HG03045 (cell line): ENCODE data around the gene MTHFD1L.

ENCODE experiments used
- ATAC-seq: cut with Tn5 transposase; IDR thresholded peaks from one replicate; pipeline ENCODE4 v1.9.1; 2021; ENCODE audit warnings: mild to moderate bottlenecking, moderate library complexity; ENCODE audit not compliant: unreplicated experiment

MTHFD1L gene

DNA sequence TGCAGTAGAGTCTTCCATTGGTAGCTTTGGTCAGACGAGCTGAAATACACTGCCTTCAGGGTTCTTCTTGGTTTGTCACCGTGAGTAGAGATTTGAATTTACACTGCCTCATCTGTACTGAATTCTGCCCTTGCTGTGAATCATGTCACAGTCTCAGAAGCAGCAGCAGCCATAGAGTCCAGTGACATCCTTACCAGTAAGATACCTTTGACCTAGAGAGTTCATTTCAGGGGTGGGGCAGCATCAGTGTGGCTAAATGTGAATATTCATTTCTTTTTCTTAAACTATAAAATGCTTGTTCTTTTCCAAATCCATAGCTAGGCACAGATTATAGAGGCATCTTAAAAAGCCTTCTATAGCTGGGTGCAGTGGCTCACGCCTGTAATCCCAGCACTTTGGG lies 223.5 kb downstream of the MTHFD1L start:
- ATAC-seq = no peak

DNA sequence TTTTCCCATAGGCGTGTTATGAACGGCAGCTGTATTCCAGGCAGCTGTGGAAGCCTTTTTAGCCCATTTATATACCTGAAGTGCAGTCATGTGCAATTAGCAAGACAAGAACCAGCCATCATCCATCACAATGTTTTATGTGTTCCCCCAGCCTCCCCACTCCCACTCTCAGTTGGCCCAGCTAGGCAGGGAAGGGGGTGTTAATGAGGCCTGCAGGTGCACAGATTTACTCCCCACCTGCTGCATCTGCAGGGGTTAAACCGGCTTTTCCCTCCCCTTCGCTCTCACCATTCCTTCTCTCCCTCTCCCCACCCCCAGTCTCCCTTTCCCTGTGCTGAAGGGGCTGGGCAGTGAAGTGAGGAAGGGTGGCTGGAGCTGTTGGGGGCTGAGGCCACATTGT lies 224.5 kb downstream of the MTHFD1L start:
- no peak for ATAC-seq

DNA sequence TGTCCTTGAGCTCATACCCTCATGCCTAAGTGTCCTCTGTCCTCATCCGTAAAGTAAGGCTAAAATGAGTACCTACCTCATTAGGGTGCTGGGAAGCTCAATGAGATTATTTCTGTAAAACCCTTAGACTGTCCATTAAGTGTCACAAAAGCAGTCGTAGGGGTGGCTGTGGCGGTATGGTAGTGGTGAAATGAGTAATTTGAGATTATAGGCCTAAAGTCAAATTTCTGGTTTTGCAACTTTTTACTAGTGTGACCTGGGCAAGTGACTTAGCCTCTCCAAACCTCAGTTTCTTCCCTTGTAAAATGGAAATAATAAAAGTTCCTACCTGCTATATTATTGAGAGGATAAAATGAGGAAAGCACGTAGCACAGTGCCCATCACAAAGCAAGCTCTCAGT lies 226.1 kb downstream of the MTHFD1L start:
- no peak for ATAC-seq

DNA sequence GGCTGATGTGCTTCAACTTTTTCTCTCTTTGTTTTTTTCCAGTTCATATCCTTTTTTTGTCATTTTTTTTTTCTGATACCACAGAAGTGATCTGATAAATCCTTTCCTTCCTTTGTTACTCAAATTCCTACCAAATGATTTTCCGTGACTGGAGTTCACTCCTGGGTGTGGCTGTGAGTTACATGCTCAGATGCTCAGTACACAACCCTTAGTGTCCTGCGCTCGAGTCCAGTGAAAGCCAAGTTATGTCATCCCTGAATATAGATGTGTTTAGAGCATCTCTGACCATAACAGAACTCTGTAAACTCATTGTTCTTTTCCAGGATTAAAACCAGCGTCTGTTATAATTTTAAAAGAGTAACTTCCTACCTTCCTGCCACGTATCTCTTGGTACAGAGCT lies 227.1 kb downstream of the MTHFD1L start:
- no peak for ATAC-seq

DNA sequence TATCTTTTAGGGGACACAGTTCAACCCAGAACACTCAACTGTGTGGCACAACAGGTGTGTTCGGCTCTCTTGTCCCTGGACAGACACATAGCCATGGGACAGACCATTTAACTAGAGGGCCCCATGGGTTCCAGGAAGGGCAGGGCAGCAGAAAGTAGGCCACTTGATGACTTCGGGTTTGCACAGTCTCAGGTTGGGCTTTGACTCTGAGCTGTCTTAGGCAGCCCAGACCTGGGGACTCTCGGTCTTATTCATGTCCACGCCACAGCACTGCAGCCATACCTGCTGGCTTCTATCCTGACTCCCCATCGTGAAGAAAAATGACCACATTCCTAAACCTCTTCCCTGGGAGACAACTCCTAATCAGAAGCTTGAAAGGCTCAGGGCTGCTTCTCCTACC lies 228.2 kb downstream of the MTHFD1L start:
- no peak for ATAC-seq

DNA sequence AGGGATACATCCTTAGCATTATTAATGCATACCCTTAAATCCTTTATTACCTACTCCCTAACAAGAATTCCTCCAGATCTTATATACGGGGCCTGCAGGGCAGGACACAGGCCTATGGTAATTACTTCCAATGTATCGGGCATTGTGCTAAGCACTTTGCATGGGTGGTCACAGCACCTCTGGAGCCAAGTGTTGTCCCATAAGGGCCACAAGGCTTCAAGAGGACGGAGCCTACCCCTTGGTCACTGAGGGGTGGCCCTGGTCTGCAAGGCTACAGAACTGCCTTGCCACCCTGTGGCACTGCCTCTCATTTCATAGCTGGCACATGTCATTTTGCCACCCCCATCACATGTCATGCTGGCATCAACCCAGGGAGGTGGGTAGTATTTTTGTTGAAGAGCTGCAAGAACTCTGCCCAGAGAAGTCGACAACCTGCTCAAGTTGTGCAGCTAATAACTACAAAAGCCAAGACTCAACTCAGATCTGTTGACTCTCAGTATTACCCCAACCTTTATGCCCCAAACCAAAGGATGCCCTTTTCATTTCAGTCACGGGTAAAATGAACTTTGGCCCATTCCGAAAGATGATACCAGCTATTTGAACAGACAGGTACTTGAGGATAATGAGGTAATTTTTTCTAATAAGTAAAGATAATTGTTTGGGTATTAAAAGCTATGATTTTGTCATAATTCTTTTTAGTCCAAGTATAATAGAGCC lies 230.2 kb downstream of the MTHFD1L start:
- ATAC-seq = no peak

DNA sequence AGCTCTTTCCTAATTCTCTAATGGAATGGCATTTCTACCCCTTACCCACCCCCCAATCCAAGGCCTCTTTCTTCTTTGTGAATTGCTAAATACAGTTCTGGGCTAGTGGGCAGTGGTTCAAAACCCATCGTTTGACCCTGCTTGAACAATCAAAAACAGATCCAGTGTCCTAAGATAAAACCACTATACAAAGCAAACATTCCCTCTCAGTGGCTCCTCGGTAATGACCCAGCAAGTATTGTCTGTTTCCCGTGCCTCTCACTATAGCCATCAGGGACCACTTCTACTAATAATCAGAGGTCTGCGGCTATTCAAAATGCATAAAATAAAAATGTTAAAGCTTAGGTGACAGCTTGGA lies 230.7 kb downstream of the MTHFD1L start:
- no peak for ATAC-seq

DNA sequence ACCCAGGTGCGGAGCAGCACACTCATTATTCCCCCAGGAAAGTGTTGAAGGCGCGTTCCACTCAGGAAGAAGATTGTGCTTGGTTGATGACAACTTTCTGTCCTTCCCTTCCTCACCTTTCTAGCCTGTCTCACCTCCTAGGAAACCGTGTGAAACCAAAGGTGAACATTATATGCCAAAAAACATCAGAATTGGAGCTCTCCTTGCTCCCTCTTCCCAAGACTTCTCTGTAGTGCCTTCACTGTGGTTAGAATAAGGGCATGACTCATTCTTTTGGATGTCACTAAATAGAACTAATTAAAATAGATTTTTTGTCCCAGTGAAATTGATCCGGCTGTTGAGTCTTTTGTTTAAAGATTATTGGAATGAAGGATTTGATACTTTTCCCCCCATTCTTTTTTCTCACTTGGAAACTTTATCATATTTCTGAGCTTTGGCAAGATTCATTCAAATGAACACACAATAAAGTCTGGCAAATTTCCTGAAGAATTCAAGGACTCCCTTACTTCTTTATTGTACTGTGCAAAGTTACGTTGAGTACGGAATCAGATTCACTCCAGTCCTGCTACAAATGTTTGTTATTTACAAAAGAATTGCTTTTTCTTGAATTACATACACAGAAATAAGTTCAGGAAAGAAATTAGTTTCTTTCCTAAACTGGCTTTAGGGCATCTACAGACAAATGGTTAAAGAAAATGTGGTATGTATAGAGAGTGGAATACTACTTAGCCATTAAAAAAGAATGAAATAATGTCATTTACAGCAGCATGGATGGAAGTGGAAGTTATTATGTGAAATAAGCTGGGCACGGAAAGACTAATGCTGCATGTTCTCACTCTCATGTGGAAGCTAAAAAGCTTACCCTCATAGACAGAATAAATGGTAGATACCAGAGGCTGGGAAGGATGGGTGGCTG lies 231.4 kb downstream of the MTHFD1L start:
- ATAC-seq = no peak

DNA sequence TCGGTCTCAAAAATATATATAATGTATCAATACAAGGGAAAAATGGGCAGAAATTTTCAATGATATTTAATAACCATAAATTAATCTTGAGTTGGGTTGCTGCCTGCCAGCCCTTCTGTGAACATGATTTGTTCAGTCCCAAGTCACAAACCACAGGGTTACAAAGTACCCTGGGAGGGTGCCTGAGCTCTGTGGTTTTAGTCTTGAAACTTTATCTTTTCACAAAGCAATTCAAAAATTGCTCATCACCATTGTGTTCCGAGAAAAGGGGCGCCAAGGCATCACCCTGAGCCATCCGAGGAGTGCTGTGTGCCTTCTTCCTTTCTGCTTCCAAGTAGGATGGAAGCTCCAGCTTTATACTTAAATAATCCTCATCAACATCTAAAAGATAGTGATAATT lies 232.7 kb downstream of the MTHFD1L start:
- ATAC-seq = no peak

DNA sequence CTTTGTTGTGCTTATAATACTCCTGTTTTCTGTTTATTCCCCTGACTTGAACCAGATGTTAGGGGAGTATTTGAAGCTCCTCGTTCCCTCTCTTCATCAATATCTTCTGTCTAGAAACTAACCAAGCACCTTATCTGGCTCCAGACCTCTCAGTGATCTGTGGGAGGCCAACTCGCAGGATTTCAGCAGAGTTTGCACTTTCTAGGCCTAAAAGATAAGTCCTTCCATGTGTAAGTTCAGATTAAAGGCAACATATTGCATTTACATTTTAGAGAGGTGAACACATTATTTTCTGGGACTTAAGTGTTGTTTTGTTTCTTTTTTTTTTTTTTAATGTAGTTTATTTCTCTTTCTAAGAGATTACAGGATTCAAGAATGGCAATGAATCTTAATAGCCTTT lies 234.8 kb downstream of the MTHFD1L start:
- ATAC-seq = no peak

DNA sequence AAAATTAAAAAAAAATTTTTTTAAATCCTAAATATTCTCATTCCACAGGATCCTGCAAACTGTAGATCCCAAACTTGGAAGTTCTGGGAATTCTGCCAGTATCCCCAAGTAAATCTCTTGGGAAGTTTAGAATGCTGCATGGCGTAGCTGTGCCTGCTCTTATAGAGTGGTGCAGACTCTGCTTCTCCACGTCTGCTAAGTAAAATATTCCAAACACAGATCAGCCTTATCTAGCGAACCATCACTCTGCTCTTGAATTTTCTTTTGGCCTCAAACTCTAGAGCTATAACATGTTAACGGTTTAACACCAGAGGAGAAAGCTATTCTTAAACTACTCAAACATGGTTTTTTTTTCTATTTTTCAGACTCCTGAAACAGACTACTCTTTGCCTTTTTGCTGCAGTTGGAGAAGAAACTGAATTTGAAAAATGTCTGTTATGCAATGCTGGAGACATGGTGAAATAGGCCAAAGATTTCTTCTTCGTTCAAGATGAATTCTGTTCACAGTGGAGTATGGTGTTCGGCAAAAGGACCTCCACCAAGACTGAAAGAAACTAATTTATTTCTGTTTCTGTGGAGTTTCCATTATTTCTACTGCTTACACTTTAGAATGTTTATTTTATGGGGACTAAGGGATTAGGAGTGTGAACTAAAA lies 235.8 kb downstream of the MTHFD1L start:
- no peak for ATAC-seq

DNA sequence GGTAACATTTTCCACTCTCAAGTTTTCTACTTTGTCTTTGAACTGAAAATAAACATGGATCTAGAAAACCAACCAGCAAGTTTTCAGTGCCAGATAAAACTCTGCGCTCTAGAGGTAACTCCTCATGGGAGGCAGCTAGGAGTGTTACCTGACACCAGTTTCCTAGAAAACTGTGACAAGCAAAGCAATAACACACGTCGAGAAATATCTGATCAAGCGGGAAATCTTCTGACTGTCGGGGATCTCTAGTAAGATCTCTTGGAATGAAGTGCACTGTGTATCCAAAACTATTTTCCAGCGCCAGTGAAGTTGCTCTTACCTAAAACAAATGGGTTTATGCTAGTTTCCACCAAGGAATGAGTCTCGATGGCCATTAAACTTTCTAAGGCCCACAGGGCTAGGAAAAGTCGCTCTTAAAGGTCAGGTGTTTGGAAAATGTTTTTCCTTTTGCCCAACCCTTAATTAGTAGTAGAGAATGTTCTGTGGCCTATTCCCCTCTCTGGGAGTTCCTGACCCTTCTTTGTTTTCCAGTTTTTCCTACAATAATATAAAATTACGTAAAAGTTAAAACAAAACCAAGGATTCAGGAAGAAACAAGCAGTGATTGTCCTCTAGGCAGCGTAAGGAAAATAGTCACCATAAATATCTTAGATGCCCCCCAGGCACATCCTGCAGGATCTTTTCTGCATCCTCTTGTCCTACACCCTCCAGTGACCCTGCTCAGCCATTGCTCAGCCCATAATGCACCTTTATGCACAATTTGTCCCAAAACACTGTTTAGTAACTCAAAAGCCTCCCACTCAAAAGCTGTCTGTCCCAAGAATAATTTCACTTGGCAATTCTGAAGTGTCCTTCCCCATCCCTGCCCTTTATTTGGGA lies 236.6 kb downstream of the MTHFD1L start:
- no peak for ATAC-seq

DNA sequence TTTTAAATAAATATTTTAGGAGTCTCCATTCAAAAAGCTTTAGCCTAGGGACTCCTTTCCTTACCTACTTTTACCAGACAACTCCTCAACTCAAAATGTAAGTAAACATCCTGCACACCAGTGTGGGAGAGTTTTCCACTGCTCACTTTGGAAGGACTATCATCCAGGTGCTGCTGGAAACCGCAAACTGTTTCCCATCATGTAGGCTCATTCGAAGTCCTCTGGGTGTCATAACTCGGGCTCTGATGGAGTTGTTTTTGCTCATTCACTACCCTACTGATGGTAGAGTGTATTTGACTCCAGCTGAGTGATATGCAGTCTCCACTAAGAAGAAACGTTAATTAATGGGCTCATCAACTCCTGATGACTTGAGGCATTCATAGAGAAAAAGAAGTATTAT lies 237.8 kb downstream of the MTHFD1L start:
- no peak for ATAC-seq

DNA sequence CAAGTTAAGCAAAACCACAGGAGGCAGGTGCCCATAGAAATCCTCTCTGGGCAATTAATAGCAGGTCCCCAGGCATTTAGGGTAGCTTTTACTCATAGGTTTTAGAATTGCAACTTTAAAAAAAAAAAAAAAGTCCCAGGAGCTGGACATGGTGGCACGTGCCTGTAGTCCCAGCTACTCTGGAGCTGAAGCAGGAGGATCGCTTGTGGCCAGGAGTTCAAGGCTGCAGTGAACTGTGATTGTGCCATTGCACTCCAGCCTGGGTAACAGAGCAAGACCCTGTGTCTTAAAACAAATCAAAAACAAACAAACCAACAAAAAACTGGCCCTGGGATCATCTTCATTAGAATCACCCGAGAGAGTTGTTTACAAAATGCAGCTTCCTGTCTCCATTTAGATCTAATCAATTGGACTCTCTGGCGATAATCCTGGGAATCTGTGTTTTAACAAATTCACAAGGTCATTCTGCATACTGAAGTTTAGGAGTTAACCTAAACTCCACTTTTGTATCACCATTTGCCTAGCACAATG lies 242.5 kb downstream of the MTHFD1L start:
- ATAC-seq = no peak

DNA sequence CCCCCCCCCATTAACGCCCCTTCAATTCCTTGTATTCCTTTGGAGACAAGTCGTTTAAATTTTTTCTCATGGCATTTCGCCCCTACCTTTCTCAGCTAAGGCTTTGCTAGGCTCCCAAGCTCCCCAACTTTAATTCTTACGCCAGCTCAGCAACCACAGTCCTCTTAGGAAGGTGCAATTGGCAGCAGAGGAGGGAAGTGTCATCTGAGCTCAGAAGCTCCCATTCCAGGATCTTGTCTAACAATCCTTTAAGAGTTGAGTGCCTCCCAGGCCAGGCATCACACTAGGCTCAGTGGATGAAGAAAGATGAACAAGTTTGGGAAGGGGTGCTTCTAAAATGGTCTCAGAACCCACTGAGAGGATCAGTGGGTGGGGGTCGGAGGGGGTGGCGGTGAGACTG lies 243.0 kb downstream of the MTHFD1L start:
- ATAC-seq = no peak

DNA sequence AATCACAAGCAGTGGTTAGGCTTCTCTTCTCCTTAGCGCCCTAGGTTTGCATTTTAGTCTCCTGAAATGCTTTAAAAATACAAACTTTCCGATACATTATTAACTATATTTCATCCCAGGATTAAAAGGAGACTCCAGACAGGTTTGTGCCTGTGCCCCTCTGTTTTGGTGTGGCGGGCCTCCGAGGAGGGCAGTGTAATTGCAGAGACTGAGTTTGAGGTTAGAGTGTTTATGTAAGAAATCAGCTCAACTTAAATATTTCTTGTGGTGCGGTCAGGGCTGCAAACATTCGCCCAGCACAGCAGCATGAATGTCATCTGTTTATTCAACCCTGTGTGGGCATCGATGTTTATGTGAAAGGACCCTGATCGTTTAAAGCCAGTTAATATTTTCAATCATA lies 243.9 kb downstream of the MTHFD1L start:
- no peak for ATAC-seq

DNA sequence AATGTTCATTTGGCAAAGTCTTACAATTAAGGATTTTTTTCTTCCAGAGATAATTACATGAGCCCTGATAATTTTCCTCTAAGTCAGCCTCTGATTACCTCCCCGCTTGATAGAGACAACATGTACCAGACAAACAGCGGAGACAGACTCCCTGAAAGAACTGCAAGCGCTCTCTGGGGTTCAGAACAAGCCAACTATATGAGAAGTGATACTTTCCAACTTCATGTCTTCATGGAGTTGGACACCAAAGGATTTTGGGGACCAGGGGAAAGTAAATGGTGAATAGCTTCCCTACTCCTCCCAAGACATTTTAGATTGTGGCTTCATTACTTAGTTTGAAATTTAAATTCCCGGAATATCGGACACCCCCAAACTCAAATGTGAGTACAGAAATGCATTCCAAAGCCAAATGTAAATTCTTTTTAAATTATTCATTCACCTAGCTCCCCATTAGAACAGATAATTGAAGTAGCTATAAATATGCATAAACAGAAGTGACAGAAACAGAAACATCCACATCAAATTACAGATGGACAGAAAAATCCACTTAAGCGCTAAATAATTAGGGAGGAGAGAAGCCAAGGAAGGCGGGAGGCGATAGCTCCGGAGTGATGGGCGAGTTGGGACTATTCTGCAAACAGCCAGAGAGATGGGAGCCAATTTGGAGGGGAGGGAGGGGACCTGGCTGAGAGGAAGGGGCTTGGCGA lies 244.5 kb downstream of the MTHFD1L start:
- ATAC-seq = no peak

DNA sequence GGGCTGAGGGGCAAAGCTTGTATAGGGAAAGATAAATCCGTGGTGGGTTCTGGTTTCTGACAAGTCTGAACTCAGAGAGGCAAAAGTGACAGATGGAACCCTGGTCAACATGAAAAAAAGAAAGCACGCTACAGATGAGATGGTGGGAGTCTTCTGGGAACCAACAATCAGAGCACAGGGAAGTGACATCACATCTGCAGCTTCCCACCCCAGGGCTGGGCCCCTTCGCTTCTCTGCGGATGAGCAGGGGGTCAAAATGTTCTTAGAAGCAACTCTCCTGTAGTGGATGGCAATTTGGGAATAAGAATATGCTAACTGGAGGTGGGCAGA lies 245.0 kb downstream of the MTHFD1L start:
- ATAC-seq = no peak

DNA sequence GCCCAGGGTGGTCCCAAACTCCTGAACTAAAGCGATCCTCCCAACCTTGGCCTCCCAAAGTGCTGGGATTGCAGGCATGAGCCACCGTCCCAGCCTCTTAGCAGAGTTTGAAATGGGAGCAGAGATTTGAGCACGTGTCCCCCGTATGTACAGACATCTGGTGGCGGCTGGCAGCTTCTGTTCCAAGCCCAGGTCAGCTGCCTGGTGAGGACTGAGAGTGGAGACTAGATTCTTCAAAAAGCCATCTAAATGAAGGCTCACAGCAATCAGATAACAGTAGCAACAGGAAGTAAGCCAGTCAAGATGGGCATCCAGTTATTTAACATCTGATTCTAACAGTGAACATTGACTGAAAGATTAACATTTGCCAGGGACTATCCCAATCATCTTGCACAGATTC lies 246.2 kb downstream of the MTHFD1L start:
- no peak for ATAC-seq

DNA sequence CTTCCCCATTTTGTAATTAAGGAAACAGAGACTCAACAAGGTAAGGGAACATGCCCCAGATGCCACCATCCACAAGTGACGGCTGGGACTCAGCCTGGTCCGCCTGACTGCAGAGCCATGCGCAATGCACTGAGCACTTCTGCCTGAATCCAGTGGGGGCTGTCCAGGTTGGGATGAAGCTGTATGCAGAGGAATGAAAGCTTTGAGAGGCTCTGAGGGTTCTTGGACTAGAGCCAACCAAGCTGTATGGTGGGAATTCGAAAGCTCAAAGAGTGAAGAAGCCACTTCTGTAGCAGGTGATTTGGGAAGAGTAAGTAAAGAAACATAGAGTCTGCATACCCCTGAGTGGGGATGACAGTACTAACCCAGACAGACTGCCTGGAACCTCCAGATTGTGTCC lies 246.6 kb downstream of the MTHFD1L start:
- no peak for ATAC-seq
